ENCODE results near the gene LMNTD1.

Gene LMNTD1

GRCh38 chr12:25502118-25502517, 51.0 kb downstream of the LMNTD1 start:
- no peak overlapping the region for H3K4me3 ChIP-seq
- no peak for DNase-seq (ENCODE audit: low spot score)
- no peak overlapping the region for H3K27ac ChIP-seq
- no peak for TF ChIP-seq CTCF (IDR thresholded peaks at IDR 0.05)

- no peak for DNase-seq (ENCODE audit: low spot score)
- no peak for TF ChIP-seq CTCF (IDR thresholded peaks at IDR 0.05)
- Histone ChIP-seq H3K4me3 (no peak overlapping the region), H3K27ac (no peak overlapping the region)
These were observed 51.5 kb downstream of the LMNTD1 start for GRCh38 chr12:25501549-25501948.

- no peak overlapping the region for H3K27ac ChIP-seq
- H3K4me3 ChIP-seq = no peak overlapping the region
- DNase-seq (ENCODE audit: low spot score) = no peak
- no peak for TF ChIP-seq CTCF (IDR thresholded peaks at IDR 0.05)
These were observed 52.4 kb downstream of the LMNTD1 start for GRCh38 chr12:25500651-25501050.

GRCh38 chr12:25497021-25497420, 56.1 kb downstream of the LMNTD1 start:
- H3K4me3 ChIP-seq = no peak overlapping the region
- no peak for DNase-seq (ENCODE audit: low spot score)
- no peak overlapping the region for H3K27ac ChIP-seq
- no peak for TF ChIP-seq CTCF (IDR thresholded peaks at IDR 0.05)

GRCh38 chr12:25496098-25496587, 56.9 kb downstream of the LMNTD1 start:
- no peak for TF ChIP-seq CTCF (IDR thresholded peaks at IDR 0.05)
- DNase-seq (ENCODE audit: low spot score) = no peak

GRCh38 chr12:25495331-25496097, 57.6 kb downstream of the LMNTD1 start:
- DNase-seq (ENCODE audit: low spot score) = no peak
- no peak for TF ChIP-seq CTCF (IDR thresholded peaks at IDR 0.05)
- no peak overlapping the region for H3K4me3 ChIP-seq
- no peak overlapping the region for H3K27ac ChIP-seq

More at GRCh38 chr12:25496098-25496587, 56.9 kb downstream of the LMNTD1 start:
- no peak overlapping the region for H3K27ac ChIP-seq
- no peak overlapping the region for H3K4me3 ChIP-seq

- Histone ChIP-seq H3K4me3 (no peak overlapping the region), H3K27ac (no peak overlapping the region)
- DNase-seq (ENCODE audit: low spot score) = no peak
- TF ChIP-seq CTCF (IDR thresholded peaks at IDR 0.05) = no peak
These were observed 58.2 kb downstream of the LMNTD1 start for GRCh38 chr12:25494926-25495325.
